GM18507 (cell line): ENCODE results near the gene RGL1.
A peak's percentile ranks its signal among the peaks of the same experiment; 100 is the strongest.

Source experiments
- DNase-seq: peaks from one replicate; pipeline ENCODE4 v3.0.0; 2011; ENCODE audit warnings: low read depth; ENCODE audit not compliant: insufficient read length; ENCODE audit errors: extremely low spot score
- FAIRE-seq: peaks from 2 replicates; lab custom pipeline; 2011; peaks lifted over from hg19 to GRCh38; lab: Jason Lieb, UNC

The RGL1 gene

DNA sequence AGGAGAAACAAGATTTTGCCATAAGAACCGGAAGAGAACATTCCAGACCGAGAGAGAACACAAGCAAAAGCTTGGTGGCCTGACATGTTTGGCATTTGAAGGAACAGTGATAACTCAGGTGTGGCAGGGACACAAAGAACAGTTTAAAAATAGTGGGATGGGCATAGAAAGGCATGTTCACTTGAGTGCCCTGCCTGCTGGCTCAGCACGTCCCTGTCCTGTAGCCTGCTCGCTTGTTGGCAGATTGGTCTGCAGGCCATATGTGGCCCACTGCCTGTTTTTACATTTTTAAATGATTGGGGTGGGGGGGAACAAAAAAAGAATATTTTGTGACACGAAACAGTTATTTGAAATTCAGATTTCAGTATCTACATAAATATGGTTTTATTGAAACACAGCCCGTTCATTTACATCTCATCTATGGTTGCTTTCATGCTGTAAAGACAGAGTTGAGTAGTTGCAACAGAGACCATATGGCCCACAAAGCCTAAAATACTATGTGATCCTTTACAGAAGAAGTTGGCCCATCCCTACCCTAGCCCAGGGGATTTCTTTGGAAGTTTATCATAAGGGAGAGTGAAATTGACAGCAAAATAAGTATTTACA is 100.7 kb downstream of the RGL1 start:
- FAIRE-seq (no peak), DNase-seq (no peak)

DNA sequence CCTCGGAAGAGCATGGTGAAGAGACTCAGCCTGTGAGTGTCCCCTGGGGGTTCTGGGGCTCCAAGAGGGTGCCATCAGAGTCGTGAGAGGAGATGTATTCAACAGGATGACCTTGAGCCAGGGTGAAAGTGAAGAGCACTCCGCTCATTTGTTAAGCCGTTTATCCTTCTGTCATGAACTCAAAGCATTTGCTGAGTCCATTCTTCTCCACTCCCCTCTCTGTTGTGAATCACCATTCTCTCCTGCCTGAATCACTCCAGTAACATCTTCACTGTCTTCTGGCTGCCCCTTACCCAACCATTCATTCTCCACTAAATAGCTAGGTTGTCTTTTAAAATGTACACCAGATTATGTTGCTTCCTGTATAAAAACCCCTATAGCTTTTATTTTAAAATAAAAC is 102.2 kb downstream of the RGL1 start:
- DNase-seq (no peak), FAIRE-seq (no peak)

DNA sequence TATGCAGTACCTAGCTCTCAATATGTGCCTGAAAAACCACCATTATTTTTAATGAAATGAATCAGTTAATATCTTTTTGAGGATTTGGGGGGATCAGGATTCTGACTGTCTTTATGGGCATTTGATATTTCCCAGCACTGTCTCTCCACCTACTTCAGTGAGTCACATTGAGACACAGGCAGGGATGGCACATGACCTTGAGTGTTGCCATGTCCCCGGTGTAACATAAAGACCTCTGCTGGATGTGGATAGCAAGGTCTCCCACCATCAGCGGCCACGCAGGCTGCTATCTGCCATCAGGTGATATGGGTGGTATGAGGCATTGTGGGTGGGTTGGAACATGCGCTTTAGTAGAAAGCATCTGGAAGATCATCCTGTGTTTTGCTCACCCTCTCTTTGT is 103.2 kb downstream of the RGL1 start:
- DNase-seq (no peak), FAIRE-seq (no peak)

DNA sequence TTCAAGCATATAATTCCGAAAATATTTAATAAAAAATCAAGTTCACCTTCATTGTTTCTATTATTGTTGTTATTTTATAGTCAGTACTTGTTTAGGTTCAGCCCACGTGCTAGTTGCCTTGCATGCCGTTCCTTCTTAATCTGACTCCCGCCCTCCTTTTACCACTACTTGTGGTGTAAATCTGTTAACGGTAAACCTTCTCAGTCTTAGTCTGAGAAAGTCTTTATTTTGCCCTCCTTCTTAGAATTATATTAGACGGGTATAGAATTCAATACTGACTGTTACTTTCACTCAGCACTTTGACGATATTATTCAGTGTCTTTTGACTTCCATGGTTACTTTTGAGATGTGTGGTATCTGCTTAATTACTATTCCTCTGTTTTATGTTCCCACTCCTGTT is 104.8 kb downstream of the RGL1 start:
- DNase-seq = no peak
- no peak for FAIRE-seq

DNA sequence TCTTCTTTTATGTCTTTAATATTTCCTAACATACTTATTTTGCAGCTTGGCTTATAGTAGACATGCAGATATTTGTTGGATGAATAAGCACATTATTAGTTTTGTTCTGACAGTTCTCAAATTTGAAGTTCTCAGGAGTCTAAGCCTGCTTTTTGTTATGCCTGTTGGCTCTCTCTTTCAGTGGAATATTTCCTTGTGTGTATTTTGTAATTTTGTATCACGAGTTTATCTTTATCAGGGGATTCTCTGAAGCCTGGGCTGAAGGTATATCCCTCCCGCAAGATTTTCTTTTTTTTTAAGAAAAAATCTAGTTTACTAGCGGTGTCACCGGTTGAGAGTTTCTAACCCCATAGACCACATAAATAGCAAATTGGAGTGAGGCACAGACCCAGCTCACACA is 105.9 kb downstream of the RGL1 start:
- peak; percentile 18 for FAIRE-seq
- DNase-seq = no peak

DNA sequence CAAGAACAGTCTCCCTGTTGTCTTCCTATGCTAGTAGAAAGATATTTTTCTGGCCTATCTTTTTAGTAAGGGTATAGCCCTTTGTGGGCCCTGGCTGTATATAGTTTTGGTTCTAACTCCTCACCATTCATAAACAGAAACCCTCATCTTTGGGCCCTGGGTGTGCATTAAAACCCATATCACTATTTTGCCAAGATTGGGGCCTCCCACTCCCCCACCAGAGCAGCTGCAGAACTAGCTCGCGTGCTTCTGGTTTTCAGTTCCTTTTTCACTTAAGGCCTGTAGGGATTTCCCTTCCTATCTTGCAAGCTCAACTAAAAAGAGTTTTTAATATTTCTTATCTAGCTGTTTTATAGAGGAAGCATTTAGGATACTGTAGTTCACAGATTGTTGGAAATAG is 106.4 kb downstream of the RGL1 start:
- peak; percentile 67 for DNase-seq
- peak; percentile 93 for FAIRE-seq

DNA sequence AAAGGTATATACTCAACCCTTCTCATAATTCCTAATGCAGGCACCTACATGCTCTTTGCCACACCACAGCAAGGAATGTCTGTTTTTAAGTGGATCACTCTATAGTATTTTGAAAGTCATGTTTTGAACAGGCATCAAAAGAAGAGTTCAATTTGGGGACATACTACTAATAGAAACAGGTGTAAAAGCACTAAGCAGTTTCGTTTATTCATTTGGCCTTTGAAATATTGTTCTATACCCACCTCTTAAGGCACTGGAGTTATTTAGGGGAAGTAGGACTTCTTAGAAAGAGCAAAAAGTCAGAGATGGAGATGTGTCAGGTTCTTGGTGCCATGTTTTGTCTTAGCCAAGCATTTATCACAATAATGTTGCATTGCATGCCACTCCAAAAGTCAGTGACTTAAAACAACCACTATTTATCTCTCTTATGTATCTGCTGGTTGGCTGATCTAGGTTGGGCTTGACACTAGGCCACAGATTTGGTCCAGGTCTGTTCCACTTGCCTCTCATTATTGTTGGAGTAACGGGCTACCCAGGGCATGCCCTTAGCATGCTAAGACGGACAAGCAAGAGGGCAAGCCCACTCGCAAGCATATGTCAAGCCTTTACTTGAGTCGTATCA is 107.5 kb downstream of the RGL1 start:
- FAIRE-seq (peak; percentile 86), DNase-seq (no peak)

DNA sequence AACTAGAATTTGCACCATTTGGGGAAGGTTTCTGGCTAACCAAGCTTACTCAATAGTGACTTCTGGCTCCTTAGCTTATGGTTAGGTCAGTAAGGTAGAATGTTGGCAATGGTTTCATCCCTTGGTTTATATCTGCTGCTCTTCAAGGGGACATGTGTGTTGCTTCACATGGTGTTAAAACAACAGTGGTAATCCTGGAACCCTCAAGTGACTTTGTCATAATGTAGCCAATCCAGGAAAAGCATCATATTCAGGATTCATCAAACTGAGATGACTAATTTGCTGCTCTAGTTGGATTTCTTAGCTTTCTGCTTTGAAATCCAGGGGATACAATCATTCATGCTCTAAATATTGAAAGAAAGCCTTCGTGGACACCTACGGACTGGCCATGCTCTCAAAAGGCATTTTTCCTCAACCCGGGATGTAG is 108.7 kb downstream of the RGL1 start:
- FAIRE-seq = no peak
- no peak for DNase-seq

DNA sequence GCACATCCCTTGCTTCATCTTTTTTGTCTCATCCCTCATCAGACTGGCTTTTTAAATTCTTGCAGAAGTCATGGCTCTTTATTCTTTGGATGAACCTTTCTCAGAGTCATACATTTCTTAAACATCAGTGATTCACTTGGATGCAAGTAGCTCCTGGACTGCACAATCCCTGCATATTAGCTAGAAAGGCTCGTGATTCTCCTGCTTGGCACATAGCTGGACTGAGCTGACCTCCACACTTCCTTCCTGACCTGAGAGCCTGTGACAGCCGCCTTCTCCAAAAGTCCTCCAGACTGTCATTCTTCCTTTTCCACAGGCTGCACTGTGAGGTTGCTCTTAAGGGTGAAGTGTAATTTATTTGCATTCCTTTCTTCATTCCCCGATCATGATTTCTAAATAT is 109.4 kb downstream of the RGL1 start:
- no peak for DNase-seq

DNA sequence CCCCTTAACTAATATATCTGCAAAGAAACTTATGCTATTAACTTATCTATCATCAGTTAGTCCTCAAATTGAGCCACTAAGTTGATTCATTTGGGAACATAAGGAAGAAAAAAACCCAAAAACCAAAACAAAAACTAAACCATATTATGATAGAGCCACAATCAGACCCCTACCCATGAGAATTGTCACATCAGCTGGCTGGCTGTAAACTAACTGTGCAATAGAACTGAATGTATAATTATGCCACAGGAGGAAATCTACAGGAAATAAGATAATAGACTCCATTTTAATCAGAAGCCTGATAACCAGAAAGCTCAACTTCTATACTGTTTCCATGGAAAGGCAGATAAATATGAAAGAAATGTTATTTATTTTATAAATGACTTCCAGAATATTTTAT is 110.0 kb downstream of the RGL1 start:
- FAIRE-seq = no peak
- no peak for DNase-seq

More for the DNA sequence above, 109.4 kb downstream of the RGL1 start:
- FAIRE-seq = no peak

DNA sequence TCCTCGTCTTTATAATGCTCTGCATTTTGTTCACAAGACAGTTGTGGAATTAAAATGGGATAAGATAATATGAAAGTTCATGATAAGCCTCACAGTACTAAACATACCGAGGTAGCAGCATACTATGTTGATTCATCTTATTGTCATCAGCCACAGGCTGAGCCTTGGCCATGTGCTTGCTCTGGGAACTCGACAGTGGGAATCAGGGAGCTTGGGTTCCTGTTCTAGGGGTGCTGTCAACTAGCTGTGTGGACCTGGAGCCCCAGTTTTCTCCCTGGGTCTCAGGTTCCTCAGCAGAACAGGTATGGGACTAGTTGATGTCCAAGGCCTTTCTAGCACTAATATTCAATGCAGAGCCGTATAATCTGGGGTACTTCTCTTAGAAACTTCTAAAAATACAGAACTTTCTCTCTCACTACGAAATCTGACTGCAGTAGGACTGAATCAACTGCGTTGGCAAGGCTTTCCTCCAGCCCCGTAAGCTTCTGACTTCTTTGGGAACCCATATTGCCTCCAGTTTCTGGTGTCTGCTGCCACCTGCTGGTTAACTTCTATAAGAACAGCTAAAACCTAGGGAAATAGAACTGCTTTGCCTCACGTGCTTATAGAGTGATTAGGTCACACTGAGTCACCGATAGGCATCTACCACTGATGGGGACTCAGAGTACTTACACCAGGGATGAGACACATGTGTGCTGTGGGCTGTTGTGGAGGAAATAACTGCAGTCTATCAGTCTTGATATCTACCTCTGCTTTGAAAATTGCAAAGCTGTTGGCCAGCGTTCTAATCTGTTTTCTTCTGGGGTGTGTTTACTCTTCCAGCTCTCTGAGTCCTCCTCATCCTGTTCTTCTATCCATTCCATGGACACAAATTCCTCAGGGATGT is 110.9 kb downstream of the RGL1 start:
- FAIRE-seq = peak; percentile 84
- peak; percentile 53 for DNase-seq

DNA sequence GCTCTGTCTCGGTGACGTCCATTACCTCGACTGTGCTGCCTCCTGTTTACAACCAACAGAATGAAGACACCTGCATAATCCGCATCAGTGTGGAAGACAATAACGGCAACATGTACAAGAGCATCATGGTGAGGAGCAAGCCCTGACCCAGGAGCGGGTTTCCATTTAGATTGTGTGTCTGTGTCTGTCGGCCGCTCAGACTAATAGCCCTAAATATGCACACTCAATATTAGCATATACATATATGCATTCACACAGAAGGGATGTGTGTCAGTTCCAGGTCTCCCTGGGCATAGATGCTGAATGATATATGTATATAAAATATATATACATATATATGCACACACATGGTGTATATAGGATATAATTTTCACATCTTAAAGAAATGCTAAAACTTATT is 111.7 kb downstream of the RGL1 start:
- FAIRE-seq = no peak

DNA sequence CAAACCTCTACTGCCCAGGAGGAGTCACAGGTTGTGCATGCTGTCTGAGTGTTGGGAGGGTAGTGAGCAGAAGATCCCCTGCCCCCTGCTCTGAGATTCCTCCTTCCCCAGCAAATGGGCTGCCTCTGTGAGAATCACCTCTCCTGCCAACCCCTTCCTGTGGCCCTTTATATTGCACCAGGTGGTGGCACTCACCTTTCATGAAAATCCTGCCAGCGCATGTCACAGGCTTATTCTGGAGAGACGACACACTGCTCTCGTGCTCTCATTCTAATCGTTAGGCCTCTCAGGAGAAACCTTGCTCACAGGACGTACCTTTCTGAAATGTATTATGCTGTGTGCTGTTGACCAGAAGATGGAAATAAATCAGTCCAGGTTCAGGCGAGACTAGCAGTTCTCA is 113.7 kb downstream of the RGL1 start:
- DNase-seq (no peak), FAIRE-seq (no peak)

More for the DNA sequence above, 111.7 kb downstream of the RGL1 start:
- DNase-seq = no peak

DNA sequence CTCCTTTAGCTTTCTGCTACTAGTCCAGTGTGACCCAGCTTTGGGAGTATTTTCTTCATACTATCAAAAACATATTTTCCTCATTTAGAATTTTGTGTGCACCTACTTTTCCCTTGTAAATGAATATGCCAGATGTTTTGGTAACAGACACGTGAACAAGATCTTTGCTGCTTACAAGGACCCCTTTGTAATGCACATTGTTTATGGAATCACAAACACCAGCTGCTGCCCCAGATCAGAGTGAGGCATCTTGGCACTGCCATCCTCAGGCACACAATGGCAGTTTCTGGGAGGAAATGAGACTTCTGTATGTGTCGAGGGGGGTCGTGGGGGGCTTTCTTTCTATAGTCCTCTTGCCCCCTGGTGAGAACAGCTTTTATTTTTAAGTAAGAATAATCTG is 115.7 kb downstream of the RGL1 start:
- FAIRE-seq (no peak), DNase-seq (no peak)

DNA sequence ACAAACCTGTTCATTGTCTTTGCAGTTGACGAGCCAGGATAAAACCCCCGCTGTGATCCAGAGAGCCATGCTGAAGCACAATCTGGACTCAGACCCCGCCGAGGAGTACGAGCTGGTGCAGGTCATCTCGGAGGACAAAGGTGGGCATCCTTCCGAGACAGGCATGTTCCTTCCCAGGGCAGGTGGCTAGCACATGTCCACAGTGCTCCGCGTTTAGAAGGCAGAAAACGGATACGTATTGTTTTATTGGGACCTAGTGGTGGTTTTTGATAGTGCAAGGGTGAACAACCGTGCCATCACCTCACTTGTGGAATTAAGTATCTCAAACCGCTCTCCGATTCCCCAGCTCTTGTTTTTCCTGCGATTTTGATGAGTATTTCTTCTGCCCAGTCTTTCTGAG is 117.3 kb downstream of the RGL1 start:
- FAIRE-seq = no peak
- no peak for DNase-seq

DNA sequence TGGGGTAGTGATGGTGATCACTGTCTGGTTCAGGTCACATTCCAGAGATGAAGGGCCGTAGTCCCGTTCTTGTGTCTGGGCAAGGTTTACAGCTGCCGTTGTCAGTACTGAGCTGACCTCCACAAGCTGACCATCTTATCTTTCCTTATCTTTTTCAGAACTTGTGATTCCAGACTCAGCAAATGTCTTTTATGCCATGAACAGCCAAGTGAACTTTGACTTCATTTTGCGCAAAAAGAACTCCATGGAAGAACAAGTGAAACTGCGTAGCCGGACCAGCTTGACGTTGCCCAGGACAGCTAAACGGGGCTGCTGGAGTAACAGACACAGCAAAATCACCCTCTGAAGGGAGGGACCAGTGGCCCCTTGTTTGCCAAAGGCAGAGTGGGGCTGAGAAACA is 121.0 kb downstream of the RGL1 start:
- DNase-seq (no peak), FAIRE-seq (no peak)

DNA sequence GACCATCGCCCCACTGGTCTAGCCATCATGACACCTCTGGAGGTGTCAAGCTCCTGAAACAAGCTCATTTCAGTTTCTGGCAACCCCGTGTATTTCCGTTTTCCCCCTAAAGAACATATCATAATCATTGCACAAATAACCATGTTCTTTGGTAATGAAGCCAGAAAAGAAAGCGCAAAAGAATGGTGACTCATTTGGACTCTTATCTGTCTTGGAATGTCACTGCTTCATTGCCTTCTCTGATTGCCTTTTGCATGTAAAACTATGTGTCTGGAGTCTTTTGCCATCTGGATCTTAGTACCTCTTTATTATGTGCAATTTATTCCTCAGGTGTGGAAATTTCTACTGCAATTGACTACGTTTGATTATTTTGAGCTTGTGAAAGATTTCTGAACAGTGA is 122.1 kb downstream of the RGL1 start:
- DNase-seq (no peak), FAIRE-seq (no peak)

DNA sequence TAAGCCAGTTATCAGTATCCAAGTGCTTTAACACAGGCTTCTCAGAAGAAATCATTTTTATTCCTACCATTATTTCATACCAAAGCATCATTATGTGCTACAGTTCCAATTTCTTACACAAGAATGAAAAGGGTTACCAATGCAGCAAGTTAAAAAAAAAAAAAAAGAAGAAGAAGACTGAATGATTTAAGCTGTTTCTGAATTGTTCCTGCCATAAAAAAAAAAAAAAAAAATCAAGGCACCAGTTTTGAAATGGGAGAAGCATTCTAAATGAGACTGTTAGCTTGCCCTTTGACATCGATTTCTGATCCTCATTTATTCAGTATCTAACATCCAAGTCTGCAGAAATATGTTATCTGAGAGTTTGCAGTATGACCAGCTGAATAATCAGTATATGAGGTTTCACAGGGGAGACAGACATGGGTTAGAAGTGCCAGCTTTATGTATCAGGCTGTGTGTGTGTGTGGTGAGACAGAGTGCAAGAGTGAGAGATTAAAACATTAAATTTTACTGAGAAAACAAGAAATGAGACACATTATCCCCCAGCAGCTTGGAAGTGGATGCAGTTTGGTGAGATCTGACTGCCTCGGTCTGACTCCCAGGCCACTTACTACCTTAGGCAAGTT is 126.8 kb downstream of the RGL1 start:
- FAIRE-seq (no peak), DNase-seq (no peak)

DNA sequence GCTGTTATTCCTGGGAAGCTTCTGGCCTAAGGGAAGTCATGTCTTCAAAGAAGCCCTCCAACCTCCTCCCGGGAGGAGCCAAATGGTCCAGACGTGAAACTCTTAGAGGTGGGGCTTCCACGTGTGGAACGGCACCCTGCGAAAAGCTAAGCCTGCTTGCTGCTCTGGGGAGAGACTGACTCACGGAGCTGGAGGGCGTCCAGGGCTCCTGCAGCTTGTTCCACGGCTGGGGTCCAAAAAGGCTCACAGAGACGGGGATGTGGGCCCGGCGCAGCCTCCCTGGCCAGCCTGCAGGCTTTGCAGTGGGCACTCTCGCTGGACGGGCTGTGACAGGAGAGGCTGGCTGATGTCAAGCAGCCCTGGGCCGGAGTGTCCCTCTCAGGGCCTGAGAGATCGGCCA is 127.5 kb downstream of the RGL1 start:
- no peak for FAIRE-seq

DNA sequence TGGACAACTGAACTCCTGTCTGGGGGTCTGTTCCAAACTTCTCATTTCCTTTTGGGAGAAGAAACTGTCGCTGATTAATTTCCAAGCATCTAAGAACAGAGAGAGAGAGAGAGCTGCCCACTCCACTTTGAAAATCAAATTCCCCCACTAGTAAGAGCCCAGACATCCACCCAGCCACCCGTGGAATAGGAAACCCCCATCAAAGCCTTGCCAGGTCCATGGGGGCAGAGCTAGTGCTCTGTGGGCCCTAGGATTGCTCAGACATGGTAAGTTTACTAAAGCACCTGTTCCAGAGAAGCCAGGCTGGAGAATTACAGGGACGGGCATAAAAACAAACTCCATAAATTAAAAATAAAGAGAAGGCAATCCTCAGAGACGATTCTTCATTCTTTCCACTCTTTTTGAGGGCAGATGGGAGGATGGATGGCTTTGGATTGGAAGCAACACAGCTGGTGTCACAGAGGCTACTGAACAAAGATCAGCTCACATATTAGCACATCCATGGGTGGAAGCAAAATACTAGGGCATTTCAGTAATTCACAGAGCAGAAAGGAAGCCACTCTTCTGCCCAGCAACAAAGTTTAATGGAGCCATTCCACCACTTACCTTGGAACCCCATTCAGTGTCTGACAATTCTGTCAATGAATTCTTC is 128.7 kb downstream of the RGL1 start:
- DNase-seq (no peak), FAIRE-seq (peak; percentile 24)

More for the DNA sequence above, 127.5 kb downstream of the RGL1 start:
- no peak for DNase-seq
